Measurements from ENCODE around the gene SETD3.

GRCh38 chr14:99517643-99518381, 37.2 kb upstream of the SETD3 start:
- TF ChIP-seq CTCF (IDR thresholded peaks at IDR 0.05; ENCODE audit: low read length) (no peak), EZH2 (IDR thresholded peaks at IDR 0.05; ENCODE audit: borderline replicate concordance, low read length) (no peak)

Measured in OCI-LY1 (cell line).